Measurements from ENCODE around the gene TSPAN2.

The TSPAN2 gene

DNA sequence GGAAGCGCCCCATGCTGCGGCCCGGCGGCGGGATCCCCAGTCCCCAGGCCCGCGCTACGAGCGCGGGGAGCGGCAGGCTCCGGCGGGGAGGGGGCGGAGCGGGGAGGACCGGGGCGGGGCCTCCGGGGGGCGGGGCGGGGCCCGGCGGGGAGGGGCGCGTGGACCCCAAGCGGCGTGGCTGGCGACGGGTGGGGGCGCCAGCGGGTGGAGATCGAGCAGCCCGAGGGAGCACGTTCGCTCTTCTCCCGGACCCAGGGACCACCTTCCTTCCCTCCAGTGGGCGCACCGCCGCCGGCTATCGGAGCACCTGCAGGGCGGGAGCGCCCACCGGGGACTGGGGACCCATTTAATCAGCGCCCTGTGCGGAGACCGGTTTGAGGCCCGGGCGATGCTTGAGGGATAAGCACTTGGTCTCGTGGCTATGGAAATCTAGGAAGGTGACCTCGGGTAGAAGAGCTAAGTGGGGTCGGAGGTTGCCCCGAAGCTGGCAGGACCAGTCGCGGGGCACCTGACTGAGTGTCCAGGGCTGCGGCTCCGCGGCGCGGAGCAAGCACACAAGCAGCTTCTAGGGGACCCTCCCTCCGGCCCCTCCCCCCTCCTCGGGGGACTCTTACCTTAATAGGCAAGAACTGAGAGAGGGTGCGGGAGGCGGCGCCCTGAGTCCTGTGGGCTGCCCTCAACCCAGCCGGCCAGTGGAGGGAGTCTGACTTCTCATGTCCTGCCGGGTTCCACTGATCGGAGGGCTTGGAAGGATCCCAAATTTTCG lies at the start of gene TSPAN2:
Gene TSPAN2, minus strand, starts transcription at position 84 of the 766 bp plus-strand sequence. Its CDS starts 71 bp downstream, at position 13.
- DNase-seq = peak; percentile 71

DNA sequence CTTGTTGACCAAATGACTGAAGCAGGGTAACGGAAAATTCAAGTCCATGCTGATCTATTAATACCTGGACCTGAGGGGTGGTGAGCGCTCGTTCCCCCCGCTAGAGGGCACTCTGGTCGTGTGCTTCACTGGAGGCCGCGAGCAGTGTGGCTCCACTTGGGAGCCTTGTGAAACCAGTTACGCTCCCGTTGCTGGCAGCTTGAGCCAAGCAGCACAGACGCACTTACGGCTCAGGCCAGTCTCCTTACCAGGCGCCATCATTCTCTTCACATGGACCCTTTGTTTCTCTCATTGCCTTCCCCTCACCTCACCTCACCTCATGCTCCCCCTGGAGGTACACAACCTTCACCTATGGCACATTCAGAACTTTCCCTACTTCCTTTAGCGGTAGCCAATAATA lies 49.7 kb upstream of the TSPAN2 start:
- peak; percentile 89 for DNase-seq

DNA sequence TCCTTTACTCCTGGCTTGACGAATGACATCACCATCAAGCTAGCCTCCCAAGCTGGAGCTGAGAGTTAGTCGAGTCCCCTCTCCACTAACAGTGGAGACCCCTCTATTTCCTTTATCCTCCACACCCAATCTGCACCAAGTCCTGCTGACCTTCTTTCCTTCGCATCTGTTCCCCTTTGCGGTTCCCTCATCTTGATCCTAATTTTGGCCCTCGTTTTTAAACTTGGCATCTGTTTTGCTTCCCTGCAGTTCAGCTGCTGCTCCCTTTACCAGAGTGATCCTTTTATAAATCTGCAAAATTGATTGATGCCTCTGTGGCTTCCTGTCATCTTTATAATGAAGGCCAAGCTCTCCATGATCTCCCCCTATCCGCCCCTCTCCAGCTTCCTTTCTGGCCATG lies 49.0 kb upstream of the TSPAN2 start:
- DNase-seq = no peak

DNA sequence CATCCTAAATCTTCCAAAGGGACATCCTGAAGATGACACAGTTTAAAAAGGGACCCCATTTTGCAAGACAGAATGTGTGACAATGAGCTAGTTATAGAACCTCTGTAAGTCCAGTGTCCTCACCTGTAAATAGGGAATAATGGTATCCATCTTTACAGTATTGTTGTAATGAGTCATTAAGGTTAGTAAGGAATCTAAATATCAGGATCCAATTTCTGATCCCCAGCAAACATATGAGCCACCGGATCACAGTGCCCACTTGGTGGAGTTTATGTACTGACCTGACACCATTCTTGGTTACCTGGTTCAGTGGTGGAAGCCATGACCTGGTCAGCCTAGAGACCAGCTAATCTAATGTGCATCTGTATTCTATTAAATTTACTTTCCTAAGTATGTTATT lies 47.9 kb upstream of the TSPAN2 start:
- no peak for DNase-seq

DNA sequence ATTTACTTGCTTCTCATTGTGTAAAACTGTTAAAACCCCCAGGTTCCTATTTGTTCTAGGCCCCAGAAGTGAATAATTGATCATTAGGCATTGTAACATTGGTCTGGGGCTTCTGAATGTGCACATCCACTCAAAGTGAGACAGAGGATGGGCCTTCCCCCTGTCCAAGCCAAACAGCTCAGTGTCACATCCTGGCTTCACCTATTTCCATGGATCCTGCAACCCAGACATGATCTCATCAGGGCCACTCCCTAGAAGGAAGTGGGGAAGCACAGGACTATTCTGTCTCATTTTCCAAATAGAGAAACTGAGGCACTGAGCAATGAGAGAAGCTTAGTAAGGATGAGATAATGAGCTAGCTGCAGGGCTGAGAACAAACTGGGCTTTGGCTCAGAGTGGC lies 47.4 kb upstream of the TSPAN2 start:
- DNase-seq = no peak

DNA sequence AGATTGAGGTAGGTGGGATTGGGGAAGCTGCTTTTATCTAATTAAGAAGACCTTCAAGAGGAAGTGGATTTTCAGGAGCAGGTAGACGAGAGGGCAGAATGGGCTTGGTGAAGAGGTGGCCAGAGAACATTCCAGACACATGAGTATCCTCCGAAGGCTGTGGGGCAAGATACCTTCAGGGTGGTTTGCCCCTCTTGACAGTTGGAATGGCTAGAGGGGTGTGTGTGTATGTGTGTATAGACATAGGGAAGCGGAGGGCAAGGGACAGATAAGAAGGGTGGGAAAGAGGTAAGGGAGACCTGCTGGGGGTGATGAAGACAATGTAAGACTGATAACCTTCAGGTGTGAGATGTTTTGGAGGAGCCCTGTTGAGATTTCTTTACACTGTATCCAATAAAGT lies 46.8 kb upstream of the TSPAN2 start:
- DNase-seq = no peak

DNA sequence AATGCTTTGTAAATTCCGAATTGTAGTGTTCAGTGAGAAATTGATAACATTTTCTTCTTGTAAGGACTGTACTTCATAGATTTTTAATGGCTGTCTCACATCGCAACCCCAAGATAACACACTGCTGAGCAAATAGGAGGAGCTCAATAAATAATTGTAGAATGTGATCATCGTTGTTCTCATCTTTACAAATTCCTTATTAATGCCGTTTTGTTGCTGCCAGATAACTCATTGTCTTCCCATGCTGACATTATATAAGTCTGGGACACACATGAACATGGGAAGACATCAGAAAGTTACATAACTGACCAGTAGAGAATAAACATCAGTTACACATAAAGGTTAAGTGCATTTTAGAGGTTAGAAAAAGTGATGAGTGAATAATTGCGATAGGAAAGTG lies 46.4 kb upstream of the TSPAN2 start:
- no peak for DNase-seq

DNA sequence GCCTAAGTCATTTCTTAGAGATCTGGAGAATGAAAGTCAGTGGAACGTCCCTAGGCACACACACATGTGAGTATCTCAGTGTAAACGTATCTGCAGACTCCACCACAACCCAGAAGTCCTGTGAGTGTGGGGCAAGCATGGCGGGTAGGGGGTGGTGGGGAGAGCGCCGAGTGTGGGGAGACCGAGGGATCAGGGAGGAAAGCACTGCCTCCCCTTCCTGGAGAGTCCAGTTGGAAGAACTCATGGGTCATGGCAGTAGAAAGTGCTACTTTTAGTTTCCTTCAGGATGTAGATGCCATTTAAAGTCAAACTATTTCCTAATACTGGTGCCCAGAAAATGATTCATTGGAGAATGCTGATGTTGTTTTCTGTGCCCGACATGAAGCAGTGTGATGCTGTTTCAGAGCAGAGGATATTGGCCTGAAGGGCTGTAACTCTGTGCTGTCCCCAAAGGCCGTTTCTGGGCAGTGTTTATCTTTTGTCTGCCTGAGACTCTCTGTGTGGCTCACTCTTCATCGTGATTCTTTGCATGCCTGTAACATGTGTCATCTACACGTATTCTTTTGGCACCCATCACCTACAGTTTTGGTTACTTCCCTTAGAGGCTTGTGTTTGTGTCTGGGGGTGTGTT lies 45.7 kb upstream of the TSPAN2 start:
- no peak for DNase-seq

DNA sequence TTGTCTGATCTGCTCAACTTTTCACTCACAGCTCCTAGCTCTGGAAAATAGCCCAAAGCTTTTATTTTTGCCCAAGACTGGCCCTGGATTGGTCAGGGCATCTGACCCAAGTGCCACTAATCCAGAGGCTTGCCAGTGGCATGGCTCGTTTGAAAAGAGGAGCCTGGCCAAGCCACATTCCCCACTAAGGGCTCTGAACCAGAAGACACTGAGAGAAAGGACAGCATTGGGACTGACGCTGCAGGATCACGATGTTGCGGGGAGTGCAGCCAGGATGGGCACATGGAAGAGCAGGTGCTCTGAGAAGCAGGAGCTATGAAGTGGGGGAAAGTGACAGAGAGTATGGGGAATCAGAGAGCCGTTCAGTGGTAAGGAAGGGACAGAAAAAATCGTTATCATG lies 44.9 kb upstream of the TSPAN2 start:
- no peak for DNase-seq

DNA sequence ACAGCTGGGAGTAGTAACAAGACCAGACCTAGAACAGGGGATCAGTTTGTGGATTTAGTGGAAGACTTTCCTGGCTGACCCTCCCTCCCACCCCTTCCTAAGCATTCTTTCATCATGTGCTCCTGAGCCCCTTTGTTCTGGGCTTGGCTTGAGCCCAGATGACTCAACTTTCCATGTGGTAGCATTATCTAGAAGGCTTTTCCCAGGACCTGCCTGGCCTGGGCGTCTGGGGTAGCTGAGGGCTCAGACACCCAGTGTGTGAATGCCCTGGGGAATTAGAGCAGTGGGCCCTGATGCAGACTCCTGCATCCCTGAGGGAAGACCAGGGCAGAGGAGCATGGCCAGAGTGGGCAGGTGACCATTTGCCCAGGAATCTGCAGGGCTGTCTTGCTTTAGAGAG lies 44.1 kb upstream of the TSPAN2 start:
- DNase-seq = no peak

DNA sequence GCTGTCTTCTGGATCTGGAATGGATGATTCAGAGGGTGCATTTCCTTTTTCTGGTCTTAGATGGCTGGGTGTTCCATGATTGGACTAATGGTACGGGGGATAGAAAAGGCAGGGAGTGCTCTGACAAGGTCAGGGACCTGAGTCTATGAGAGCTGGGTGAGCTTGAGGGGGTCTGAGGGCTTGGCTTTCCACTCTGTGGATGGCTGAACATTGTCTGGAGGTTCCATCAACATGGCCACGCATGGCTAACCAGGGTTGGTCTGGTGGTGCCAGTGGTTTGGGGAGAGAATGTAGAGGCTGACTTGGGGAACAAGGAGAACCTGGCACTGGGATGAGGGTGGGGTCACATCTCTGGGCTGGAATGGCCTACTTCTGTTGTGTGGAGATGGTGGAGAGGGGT lies 41.5 kb upstream of the TSPAN2 start:
- DNase-seq = no peak

DNA sequence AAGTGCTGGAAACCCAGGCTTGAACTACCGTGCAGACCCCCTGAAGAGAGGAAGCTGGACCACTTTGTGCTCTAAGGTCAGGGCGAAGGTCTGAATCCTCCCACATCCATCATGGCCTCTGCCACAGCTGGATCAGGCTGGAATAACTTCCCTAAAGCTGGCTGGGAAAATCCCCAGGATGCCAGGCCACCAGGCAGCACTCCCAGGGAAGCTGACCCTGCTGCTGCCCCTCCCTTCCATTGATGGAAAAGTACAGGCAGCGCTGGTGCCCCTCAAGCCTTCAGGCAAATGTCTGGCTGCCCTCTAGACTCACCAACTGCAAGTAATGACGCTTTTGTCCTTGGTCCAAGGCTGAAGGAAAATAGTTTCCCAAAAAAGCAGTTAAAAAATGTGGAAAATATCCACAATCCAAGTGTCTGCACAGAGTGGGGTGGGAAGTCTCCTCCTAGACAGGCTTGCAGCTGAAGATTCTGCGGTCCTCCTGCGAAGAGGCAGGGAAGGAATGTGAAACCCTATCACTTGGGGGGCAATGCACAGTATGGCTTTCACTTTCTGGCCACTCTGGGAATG lies 39.9 kb upstream of the TSPAN2 start:
- DNase-seq = no peak

DNA sequence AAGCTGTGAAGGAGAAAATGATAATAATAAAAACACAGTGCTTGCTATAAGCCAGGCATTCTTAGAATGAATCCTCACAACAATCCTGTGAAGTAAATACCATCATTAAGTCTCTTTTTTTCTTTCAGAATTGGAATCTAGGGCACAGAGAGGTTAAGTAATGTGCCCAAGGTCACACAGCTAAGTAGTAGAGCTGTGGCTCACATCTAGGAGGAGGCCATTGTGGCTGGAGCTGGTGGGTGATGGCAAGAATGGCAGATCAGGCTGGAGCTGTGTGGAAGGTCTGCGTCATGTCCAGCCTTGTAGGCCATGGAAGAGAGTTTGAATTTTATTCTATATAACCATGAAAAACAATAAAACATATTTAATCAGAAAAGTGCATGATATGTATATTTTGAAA lies 38.2 kb upstream of the TSPAN2 start:
- DNase-seq = no peak

DNA sequence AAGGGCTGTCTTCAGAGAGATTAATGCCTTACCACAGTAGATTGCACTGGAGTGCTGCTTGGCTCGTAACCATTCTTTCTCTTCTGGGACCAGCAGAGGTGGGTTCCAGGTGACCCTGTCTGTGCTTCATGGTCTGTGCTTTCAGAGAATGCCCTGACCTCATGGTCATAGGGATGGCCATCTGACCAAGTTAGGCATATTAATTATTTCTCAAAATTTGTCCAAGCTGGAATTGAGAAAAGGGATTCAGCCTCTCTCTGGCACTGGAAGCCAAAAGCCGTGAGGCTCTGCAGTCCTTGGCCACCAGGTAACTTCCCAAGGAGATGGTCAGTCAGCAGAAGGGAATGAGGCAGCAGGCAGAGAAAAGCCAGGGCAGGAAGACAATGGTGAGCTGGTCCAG lies 37.2 kb upstream of the TSPAN2 start:
- no peak for DNase-seq

DNA sequence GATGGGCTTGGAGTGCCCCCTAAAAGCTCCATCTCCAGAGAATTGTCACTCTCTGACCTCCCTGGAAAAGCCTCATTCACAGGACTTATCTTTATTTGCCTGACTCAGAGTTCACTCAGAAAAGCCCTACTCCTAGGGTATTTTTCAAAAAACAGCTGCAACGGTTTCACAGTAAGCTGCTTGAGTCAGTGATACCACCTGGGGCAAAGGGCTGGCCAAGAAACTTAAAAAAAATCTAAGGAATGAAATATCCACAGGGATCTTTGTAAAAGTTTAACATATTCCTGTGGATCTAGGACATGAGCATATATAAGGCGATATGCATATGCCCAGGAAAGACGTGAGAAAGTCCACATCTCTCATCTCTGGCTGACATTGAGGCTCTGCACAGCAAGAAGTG lies 33.8 kb upstream of the TSPAN2 start:
- DNase-seq = no peak

DNA sequence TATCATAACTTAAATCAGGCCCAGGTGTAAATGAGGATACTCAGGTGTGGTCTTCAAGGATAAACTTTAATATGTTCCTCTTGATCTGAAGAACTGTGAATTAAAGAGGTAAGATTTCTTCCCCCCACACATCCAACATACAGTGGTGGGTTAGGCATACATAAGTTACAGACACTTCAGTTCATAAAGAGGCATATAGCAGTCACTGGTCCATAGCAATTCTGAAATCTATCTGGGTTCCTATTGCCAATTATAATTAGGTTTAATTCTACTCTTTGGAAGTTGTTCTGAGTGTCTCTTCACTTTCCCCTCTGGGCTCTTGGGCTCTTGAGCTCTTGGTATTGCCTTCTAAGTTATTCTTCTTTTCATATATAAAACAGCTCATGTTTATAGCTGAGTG lies 32.5 kb upstream of the TSPAN2 start:
- no peak for DNase-seq

DNA sequence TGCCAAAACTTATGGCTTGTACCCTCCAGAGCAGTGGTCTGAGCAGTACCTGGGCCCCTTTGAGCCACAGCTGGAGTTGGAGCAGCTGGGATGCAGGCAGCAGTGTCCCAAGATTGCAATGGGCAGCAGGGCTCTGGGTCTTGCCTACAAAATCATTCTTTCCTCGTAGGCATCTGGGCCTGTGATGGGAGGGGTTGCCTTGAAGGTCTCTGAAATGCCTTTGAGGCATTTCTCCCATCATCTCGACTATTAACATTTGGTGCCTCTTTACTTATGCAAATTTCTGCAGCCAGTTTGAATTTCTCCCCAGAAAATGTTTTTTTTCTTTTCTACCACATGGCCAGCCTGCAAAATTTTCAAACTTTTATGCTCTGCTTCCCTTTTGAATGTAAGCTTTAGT lies 31.0 kb upstream of the TSPAN2 start:
- no peak for DNase-seq

DNA sequence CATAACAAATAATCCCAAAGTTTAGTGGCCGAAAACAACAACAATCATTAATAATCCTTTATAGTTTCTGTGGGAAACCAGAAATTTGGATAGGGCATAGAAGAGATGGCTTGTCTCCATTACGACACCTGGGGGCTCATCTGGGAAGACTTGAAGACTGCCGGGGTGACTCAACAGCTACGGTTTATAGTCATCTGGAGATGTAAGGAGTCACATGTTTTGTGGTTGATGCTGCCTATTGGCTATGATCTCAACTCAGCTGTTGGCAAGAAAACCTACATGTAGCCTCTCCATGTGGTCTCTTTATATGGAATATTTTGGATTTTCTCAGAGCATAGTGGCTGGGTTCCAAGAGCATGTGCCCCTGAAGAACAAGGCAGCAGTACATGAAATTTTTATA lies 29.3 kb upstream of the TSPAN2 start:
- no peak for DNase-seq

DNA sequence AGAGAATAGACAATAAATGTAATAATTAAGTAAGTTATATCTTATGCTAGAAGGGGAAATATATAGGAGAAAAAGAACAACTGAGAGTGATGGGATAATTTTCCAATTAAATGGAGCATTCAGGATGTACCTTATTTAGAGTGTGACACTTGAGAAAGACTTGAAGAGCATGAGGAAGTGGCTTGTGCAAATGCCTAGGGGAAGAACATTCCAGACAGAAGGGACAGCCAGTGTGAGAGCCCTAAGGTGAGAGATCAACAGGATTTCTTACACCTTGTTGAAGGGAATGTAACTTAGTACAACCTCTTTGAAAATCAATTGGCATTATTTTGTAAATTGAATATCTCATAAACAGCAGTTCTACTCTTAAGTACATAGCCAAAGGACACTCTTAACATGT lies 28.8 kb upstream of the TSPAN2 start:
- no peak for DNase-seq

DNA sequence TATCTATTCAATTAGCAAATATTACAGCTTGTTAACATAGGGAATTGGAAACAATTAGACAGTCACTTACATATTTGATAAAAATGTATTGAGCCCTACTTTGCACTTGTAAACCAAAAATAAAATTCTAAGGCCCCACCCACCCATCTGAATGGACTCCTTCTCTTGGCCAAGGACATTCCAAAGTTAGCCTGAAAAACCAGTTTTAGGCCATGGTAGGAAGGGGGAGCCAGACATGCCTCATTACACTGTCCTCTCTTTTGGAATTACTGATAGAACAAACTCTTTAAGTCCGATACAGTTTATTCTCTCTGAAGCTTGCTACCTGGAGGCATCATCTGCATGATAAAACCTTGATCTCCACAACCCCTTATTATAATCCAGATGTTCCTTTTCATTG lies 28.0 kb upstream of the TSPAN2 start:
- peak; percentile 14 for DNase-seq

DNA sequence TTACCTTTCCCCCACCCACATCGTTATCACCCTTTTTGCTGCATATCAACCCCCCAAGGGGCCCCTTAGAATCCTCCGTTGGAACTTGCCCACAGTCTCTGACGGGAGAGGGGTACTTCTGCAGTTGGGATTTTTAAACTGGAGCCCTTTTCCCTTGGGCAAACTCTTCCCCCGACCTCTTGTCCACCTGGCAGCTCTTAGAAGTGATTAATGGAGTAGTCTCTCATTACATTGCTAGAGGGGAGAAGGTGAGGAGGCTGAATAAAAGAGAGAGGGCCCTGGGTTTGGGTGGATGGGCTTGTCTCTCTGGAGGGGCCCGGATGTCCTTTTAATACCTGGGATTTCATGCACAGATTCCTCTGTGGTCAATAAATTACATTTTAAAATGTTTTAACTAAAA lies 27.2 kb upstream of the TSPAN2 start:
- DNase-seq = peak; percentile 20

DNA sequence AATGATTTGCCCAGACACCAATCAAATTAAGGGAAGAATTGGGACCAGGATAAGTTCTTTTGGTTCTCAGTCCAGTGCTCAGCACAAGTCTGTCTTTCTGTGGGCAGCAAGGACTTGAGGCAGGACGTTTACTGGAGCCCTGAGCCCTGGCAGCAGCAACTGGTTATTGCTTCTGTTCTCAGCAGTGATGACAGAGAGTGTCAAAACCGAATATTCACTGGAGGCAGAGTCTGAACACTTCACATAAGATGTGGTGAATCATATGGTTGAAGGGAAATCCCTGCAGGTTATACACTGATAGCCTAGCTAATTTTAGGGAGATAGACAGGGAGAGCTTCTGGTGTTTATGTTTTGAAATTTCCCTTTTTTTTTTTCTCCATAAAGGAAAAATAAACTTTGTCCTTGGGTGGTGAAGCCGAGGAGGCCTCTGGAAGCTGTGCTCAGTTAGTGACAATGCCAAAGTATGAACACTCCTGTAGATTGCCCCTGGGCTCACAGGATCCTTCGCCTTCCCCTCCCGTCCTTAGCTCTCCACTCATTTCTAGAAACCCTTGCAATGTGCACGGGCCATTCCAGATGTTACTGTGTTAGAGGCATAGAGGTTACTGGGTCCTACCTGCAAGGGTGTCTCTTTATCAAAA lies 26.3 kb upstream of the TSPAN2 start:
- no peak for DNase-seq

DNA sequence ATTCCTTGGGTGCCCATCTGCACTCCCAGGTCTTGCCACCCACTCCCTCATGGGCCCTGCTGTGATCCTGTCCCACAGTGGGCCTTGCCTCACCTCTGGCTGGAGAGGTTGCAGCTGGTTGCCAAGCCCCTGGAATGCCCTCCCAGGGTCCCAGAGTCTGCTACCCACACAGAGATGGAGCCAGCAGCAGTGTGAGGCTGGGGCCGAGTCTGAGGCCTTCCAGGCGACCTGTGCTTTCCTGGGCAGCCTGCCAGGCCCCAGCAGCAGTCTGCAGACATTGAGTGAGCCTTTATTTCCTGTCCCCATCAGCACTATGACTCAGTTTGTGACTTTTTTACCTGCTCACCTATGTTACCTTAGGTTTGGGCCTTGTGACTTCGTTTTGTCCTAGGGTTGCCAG lies 25.0 kb upstream of the TSPAN2 start:
- peak; percentile 58 for DNase-seq

DNA sequence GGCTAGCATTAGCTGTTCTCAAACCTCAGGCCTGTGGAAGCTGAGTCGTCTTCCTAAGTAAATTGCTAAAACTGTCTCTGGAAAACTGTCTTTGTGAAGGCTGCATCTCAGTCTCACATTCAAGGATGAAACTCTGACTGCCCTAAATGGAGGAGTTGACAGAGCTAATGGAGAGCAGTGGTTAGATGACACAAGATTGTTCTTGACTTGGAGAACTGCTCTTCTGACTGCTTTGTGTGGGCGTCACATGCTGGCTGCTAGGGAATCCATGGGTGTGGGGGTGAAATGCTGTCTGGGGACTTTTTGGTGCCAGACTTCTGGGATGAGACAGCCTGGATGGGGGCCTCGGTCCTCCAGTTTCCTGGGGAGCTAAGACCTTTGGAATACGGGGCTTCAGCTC lies 24.5 kb upstream of the TSPAN2 start:
- no peak for DNase-seq
